Spinal cord (tissue), 10 donors: ENCODE results near the gene UBE2Q1. TPM values are rescaled to one million over a fixed set of nuclear protein-coding genes. Genes with fewer than 3 reads are reported as not detected.

Experiments
- DNase-seq, 6 donors: peaks; one replicate each; pipeline versions ENCODE4 v3.0.0 to v3.0.0-alpha.2; 2013 to 2015; ENCODE audit warnings: low spot score in 6 of 6, low read depth in 4 of 6
- H3K27ac ChIP-seq: one replicate; pipeline ENCODE4 v1.5.1; 2013; ENCODE audit warnings: low read depth, low read length, control low read depth
- H3K27me3 ChIP-seq: one replicate; pipeline ENCODE4 v1.6.1; 2013; ENCODE audit warnings: low read length; ENCODE audit not compliant: control insufficient read depth, insufficient read depth
- H3K36me3 ChIP-seq: one replicate; pipeline ENCODE4 v1.6.1; 2013; ENCODE audit warnings: low read length; ENCODE audit not compliant: control insufficient read depth, insufficient read depth
- H3K4me1 ChIP-seq: one replicate; pipeline ENCODE4 v1.6.1; 2013; ENCODE audit warnings: low read length; ENCODE audit not compliant: control insufficient read depth, insufficient read depth
- H3K4me3 ChIP-seq: one replicate; pipeline ENCODE4 v1.5.1; 2013; ENCODE audit warnings: low read depth, low read length, control low read depth
- H3K9me3 ChIP-seq: one replicate; pipeline ENCODE4 v1.6.1; 2013; ENCODE audit warnings: low read length; ENCODE audit not compliant: control insufficient read depth, insufficient read depth
- WGBS: methylation state at CpG from one replicate; pipeline ENCODE4 v1.1.5; 2013; ENCODE audit warnings: missing lambda C conversion rate; ENCODE audit not compliant: insufficient coverage; 5-methylcytosine and 5-hydroxymethylcytosine counted together
- polyA plus RNA-seq, 2 donors: library from polyadenylated mRNA; unstranded; fragments of 120-200 nt; gene quantifications; one replicate each; pipeline ENCODE4 v1.2.1, GENCODE V29; 2013; ENCODE audit not compliant: insufficient read length in 2 of 2
- total RNA-seq, 2 donors: library from RNA; depleted of rRNA in 1 of 2; stranded (reverse); fragments of 120-200 nt in 1 of 2; fragments of >200 nt in 1 of 2; gene quantifications; one replicate each; pipeline versions ENCODE4 v1.2.3 to v1.2.4, GENCODE V29; 2013 to 2014
- donor health status: healthy.

Gene UBE2Q1
- total and polyA plus RNA-seq, 4 donors: 21.1 to 111 (median 72.2) TPM

DNA sequence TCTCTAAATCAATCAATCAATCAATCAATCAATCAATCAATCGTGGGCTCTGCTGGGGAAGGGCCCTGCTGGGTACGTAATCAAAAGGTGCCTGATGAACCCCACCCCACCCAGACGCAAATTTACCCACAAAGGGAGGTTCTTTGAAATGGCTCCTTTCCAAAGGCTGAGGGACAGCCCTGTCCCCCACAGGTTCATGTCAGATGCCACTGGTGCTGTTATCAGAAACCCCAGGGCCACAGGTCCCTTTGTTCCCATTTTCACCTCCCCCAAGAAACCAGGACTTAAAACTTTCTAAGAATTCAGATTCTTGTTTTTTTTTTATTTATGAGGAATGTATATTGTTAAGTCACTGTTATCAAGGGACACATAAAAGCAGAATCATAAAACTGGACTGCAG is 23.3 kb upstream of the UBE2Q1 start:
- H3K27ac ChIP-seq: no peak overlapping the region
- 100% methylated on average over 2 of the region's 3 CpGs for WGBS
- peaks cover 90% of the 10 kb centered on the region for H3K36me3 ChIP-seq

DNA sequence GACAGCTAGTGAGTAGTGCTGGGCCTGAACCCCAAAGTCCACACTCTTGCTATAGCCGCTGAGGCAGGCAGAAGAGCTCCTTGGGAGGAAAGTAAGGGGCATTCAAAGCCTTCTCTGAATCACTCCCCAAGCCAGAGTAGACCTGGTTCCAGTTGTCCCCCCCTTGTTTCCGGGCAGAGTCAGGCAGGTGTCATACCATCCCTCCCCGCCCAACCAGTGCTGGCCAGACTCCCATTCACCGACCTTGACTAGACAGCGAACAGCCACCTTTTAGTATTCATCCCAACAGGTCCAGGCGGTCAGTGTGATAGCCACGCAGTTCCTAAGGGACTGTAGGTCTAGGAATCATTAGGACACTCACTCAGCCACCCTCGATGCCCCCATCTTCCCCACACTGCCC is 20.9 kb upstream of the UBE2Q1 start:
- H3K27ac ChIP-seq: no peak overlapping the region
- DNase-seq: no peak
- H3K27me3 ChIP-seq: no peaks in the 10 kb centered on the region
- WGBS: 84% methylated on average over 8 of the region's 8 CpGs
- no peaks in the 10 kb centered on the region for H3K9me3 ChIP-seq
- H3K36me3 ChIP-seq: peaks cover 82% of the 10 kb centered on the region
- no peak overlapping the region for H3K4me3 ChIP-seq
- peaks cover 5% of the 10 kb centered on the region for H3K4me1 ChIP-seq

More for the DNA sequence above, 23.3 kb upstream of the UBE2Q1 start:
- no peaks in the 10 kb centered on the region for H3K27me3 ChIP-seq
- DNase-seq: no peak
- H3K4me3 ChIP-seq: no peak overlapping the region
- no peaks in the 10 kb centered on the region for H3K9me3 ChIP-seq
- no peaks in the 10 kb centered on the region for H3K4me1 ChIP-seq

DNA sequence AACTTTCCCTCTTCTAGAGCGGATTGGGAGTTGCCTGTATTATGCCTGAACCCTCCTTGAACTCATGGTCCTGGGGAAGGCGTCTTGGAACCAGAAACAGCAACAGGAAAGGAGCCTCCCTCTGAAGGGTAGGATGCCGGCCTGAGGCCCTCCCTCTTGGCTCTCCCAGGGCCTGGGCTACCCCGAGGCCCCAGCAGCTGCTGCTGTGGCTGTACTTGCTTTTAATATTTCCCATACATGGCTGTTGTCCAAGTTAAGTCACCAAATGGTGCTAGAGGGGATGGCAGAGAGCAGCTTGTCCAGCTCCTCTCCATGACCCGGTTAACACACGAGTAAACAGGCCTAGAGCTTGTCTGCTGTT is 19.6 kb upstream of the UBE2Q1 start:
- H3K4me1 ChIP-seq: peaks cover 6% of the 10 kb centered on the region
- no peak overlapping the region for H3K4me3 ChIP-seq
- H3K27me3 ChIP-seq: no peaks in the 10 kb centered on the region
- H3K9me3 ChIP-seq: no peaks in the 10 kb centered on the region
- H3K27ac ChIP-seq: no peak overlapping the region
- WGBS: 70% methylated on average over 5 of the region's 6 CpGs
- DNase-seq: no peak
- H3K36me3 ChIP-seq: peaks cover 75% of the 10 kb centered on the region

DNA sequence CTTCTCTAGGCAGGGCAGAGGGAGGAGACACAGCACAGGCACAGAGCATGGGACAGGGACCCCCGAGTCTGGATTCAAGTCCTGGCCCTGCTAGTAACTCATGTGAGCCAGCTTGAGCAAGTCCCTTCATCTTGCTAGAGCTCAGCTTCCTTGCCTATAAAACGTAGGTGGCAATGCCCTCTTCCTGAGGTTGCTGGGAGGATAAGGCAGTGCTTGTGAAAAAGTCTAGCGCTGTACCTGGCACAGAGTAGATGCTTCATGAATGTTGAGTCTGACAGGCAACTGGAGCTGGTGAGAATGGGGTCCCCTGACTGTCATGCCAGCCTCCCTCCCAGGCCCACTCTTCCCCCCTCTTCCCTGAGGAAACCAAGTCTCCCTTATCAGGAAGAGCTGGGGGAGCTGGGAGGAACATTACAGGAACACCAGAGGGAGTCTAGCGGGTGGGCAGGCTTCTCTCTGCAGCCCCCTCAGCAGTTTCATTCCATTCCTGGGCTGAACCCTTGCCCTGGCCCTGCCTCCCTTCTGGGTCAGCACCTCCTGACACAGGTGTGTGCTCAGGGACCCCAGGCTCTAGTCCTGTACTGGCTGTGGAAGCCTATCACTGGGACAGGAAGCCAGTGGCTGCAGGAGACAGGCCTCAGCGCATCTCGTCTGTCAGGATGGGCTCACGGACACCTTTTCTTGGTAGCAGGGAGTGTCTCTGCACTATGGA is 19.0 kb upstream of the UBE2Q1 start:
- peaks cover 10% of the 10 kb centered on the region for H3K4me1 ChIP-seq
- H3K36me3 ChIP-seq: peaks cover 75% of the 10 kb centered on the region
- H3K27me3 ChIP-seq: no peaks in the 10 kb centered on the region
- 84% methylated on average over 7 of the region's 7 CpGs for WGBS
- H3K4me3 ChIP-seq: no peak overlapping the region
- H3K27ac ChIP-seq: no peak overlapping the region
- DNase-seq: no peak
- H3K9me3 ChIP-seq: no peaks in the 10 kb centered on the region

DNA sequence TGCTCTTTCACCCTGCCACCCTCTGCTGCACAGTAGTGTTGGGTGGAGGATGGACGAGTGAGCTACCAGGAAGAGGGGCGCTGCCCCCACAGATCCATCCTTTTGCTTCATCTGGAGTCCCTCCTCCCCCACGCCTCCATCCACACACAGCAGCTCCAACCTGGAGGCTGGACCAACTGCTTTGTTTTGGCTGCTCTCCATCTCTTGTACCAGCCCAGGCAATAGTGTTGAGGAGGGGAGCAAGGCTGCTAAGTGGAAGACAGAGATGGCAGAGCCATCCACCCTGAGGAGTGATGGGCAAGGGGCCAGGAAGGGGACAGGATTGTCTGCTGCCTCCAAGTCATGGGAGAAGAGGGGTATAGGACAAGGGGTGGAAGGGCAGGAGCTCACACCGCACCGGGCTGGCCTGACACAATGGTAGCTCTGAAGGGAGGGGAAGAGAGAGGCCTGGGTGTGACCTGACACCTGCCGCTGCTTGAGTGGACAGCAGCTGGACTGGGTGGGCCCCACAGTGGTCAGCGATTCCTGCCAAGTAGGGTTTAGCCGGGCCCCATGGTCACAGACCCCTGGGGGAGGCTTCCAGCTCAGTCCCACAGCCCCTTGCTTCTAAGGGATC is 17.6 kb upstream of the UBE2Q1 start:
- WGBS: 94% methylated on average over 5 of the region's 8 CpGs
- Histone ChIP-seq H3K27me3 (no peaks in the 10 kb centered on the region), H3K36me3 (peaks cover 76% of the 10 kb centered on the region), H3K9me3 (no peaks in the 10 kb centered on the region), H3K4me1 (peaks cover 14% of the 10 kb centered on the region), H3K4me3 (no peak overlapping the region), H3K27ac (no peak overlapping the region)
- no peak for DNase-seq

DNA sequence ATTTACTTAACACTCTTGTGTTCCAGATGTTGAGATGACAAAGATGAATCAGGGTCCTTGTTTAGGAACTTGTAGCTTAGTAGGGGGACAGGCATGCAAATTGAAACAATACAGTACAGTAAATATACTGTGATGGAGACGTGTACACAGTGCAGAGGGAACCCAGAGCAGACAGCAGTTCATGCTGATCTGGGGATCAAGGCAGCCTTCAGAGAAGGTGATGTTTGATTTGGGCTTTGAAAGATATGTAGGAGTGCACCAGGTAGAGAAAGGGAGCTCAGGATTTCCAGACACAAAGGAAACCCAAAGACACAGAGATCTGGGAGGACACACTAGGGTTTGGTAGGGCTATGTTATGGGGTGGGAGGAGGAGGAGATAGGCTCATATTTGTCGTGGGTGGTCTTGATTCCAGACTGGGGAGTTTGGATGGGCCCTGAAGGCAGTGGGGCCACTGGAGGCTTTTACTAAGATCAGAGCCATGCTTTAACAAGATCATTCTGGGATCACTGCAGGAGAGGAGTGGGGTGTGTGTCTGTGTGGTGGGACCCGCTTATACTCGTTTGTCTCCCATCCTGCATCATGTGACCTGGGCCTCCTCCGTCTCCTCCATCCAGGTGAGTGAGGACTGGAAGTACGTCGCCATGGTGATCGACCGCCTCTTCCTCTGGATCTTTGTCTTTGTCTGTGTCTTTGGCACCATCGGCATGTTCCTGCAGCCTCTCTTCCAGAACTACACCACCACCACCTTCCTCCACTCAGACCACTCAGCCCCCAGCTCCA is 16.9 kb upstream of the UBE2Q1 start:
- 83% methylated on average over 9 of the region's 10 CpGs for WGBS
- Histone ChIP-seq H3K4me1 (peaks cover 14% of the 10 kb centered on the region), H3K36me3 (peaks cover 77% of the 10 kb centered on the region), H3K4me3 (no peak overlapping the region), H3K9me3 (no peaks in the 10 kb centered on the region), H3K27me3 (no peaks in the 10 kb centered on the region), H3K27ac (no peak overlapping the region)
- no peak for DNase-seq

DNA sequence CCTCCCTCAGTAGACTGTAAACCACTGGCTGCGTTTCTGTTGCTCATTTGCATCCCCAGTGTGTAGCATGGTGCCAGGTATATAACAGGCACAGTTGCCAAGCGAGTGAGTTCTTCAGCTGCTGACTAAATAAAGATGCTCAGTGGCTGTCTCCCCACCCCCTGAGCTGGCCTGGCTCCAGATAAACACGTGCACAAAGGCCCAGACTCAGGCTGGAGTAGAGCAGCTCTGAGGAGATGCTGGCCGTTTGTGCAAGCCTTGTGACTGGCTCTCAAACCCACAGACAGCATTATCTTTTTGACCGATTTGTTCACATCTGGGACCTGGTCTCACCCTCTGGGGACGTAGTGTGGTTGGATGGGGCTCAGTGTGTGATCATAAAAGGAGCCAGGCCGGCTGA is 16.3 kb upstream of the UBE2Q1 start:
- H3K36me3 ChIP-seq: peaks cover 77% of the 10 kb centered on the region
- 10% methylated on average over 3 of the region's 7 CpGs for WGBS
- no peak overlapping the region for H3K27ac ChIP-seq
- H3K4me1 ChIP-seq: peaks cover 14% of the 10 kb centered on the region
- H3K9me3 ChIP-seq: no peaks in the 10 kb centered on the region
- H3K27me3 ChIP-seq: no peaks in the 10 kb centered on the region
- H3K4me3 ChIP-seq: no peak overlapping the region
- peak in 4 of 6 donors; percentile 42 to 84 (median 66) for DNase-seq

DNA sequence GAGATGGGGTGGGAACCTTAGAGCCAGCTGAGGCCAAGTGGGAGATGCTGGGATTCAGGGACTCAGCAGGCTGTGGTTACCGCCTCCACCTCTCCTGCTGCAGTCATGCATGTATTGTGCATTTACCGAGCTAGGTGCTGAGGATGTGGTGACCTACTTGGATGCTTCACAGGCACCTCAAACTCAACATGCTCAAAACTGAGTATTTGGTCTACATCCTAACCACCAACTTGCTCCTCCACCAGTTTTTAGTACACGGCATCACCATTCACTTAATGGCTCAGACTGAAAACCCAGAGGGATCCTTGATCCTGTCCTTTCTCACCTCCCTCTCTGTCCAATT is 14.7 kb upstream of the UBE2Q1 start:
- no peaks in the 10 kb centered on the region for H3K27me3 ChIP-seq
- peaks cover 21% of the 10 kb centered on the region for H3K4me1 ChIP-seq
- no peaks in the 10 kb centered on the region for H3K9me3 ChIP-seq
- no peak for DNase-seq
- peaks cover 68% of the 10 kb centered on the region for H3K36me3 ChIP-seq
- no peak overlapping the region for H3K27ac ChIP-seq
- H3K4me3 ChIP-seq: no peak overlapping the region
- 84% methylated on average over 3 of the region's 3 CpGs for WGBS

DNA sequence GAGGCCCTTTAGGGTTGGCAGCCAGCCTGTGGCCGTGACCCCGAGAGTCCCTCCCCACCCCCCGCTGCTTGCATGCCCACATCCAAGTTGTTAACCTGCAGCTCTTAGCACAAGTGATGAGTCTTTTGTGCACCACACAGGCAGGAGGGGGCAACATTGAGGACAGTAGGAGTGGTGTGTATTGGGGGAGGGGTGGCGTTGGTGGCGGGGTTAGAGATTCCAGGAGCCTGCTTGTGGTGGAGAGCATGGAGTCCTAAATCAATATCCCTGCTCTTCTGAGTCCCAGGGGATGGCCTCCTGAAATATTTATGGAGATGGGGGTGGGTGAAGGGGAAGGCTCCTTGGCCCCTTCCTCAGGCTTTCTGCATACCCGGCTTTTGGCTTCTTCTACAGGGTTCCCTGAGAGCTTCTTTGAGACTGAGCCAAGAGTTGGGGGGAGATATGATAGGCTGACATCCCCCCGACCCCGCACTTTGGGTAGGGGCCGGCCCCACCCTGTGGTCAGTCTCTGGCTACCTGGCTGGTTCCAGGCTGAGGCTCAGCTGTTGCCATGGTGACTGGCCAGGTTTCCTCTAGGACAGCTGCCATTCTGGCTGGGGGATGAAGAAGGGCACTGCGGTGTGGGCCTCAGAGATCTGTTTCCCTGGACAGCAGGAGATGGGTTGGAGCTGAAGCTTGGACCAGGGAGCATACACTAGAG is 14.2 kb upstream of the UBE2Q1 start:
- Histone ChIP-seq H3K36me3 (peaks cover 62% of the 10 kb centered on the region), H3K4me1 (peaks cover 26% of the 10 kb centered on the region), H3K4me3 (no peak overlapping the region), H3K27me3 (no peaks in the 10 kb centered on the region), H3K9me3 (no peaks in the 10 kb centered on the region), H3K27ac (no peak overlapping the region)
- DNase-seq: no peak
- WGBS: 71% methylated on average over 9 of the region's 10 CpGs
